IMR-90 (cell line): Measurements from ENCODE around the gene LHFPL6. TPM values are rescaled to one million over a fixed set of nuclear protein-coding genes. Genes with fewer than 3 reads are reported as not detected.

Source experiments
- ATAC-seq: fragments of 200-7000 bp; cut with Tn5 transposase; 2 replicates; pipeline ENCODE4 v1.9.1; 2020; ENCODE audit warnings: low read depth, mild to moderate bottlenecking, moderate library complexity
- BruUV-seq: library from RNA; stranded (reverse); fragments of 400-500 nt; replicated peaks from 2 replicates; lab custom pipeline; 2021; lab: Mats Ljungman, UMichigan
- CTCF ChIA-PET: fragments of 300-600 bp; formaldehyde crosslinking; extraction: SDS; loops from one replicate; lab custom pipeline; 2021; ENCODE audit warnings: antibody characterized with exemption; lab: Yijun Ruan, JAX
- POLR2A ChIA-PET: fragments of 300-600 bp; sonication (Branson Sonifier 250); formaldehyde crosslinking; loops from one replicate; lab custom pipeline; 2022; ENCODE audit warnings: antibody characterized with exemption; ENCODE audit not compliant: unreplicated experiment; lab: Charles Lee
- DNase-seq: peaks from one replicate; pipeline ENCODE4 v3.0.0; 2013
- H2AFZ ChIP-seq: replicated peaks from 2 replicates; pipeline ENCODE3; 2013; ENCODE audit warnings: low read length, mild to moderate bottlenecking; ENCODE audit not compliant: poor library complexity
- H2AK5ac ChIP-seq: 2 replicates; pipeline ENCODE4 v1.6.1; 2013; ENCODE audit warnings: low read depth, low read length, inconsistent platforms
- H2AK9ac ChIP-seq: replicated peaks from 2 replicates; pipeline ENCODE3; 2013; ENCODE audit warnings: mild to moderate bottlenecking, low read depth, low read length, moderate library complexity; ENCODE audit not compliant: poor library complexity
- H2BK120ac ChIP-seq: 2 replicates; pipeline ENCODE4 v1.6.1; 2013; ENCODE audit warnings: low read depth, low read length, inconsistent platforms
- H2BK15ac ChIP-seq: 3 replicates; pipeline ENCODE4 v1.6.1; 2013; ENCODE audit warnings: low read depth, low read length, inconsistent platforms
- H2BK20ac ChIP-seq: 2 replicates; pipeline ENCODE4 v1.6.1; 2013; ENCODE audit warnings: low read depth, mild to moderate bottlenecking, inconsistent platforms, low read length, moderate library complexity
- H2BK5ac ChIP-seq: 2 replicates; pipeline ENCODE4 v1.6.1; 2013; ENCODE audit warnings: mild to moderate bottlenecking, low read depth, low read length, inconsistent platforms; ENCODE audit not compliant: poor library complexity, severe bottlenecking
- H3K14ac ChIP-seq: replicated peaks from 2 replicates; pipeline ENCODE4 v1.6.1; 2013; ENCODE audit warnings: low read depth, low read length, inconsistent platforms
- H3K18ac ChIP-seq: 2 replicates; pipeline ENCODE4 v1.6.1; 2013; ENCODE audit warnings: low read depth, low read length, control low read depth
- H3K23ac ChIP-seq: 2 replicates; pipeline ENCODE4 v1.6.1; 2013; ENCODE audit warnings: low read depth, low read length, inconsistent platforms
- H3K27ac ChIP-seq: 2 replicates; pipeline ENCODE4 v1.5.1; 2013; ENCODE audit warnings: mild to moderate bottlenecking, control low read depth, low read length; ENCODE audit not compliant: insufficient read depth
- H3K27me3 ChIP-seq: 2 replicates; pipeline ENCODE4 v1.6.1; 2013; ENCODE audit warnings: low read length; ENCODE audit not compliant: control insufficient read depth, insufficient read depth
- H3K36me3 ChIP-seq: 2 replicates; pipeline ENCODE4 v1.6.1; 2013; ENCODE audit warnings: low read length, mixed read lengths; ENCODE audit not compliant: control insufficient read depth, insufficient read depth
- H3K4ac ChIP-seq: 2 replicates; pipeline ENCODE4 v1.6.1; 2013; ENCODE audit warnings: low read depth, low read length, inconsistent platforms
- H3K4me1 ChIP-seq: 2 replicates; pipeline ENCODE4 v1.6.1; 2013; ENCODE audit warnings: low read length, mixed read lengths; ENCODE audit not compliant: control insufficient read depth, insufficient read depth
- H3K4me2 ChIP-seq: 2 replicates; pipeline ENCODE4 v1.6.1; 2013; ENCODE audit warnings: low read depth, mild to moderate bottlenecking, control low read depth, low read length, moderate library complexity
- H3K4me3 ChIP-seq: 2 replicates; pipeline ENCODE4 v1.5.1; 2013; ENCODE audit warnings: low read depth, mild to moderate bottlenecking, control low read depth, low read length, moderate library complexity; ENCODE audit not compliant: insufficient read depth
- H3K56ac ChIP-seq: 2 replicates; pipeline ENCODE4 v1.6.1; 2013; ENCODE audit warnings: low read length, inconsistent platforms; ENCODE audit not compliant: insufficient read depth; ENCODE audit errors: extremely low read depth
- H3K79me1 ChIP-seq, 2 experiments: 2 replicates each; pipeline ENCODE4 v1.6.1; 2013; ENCODE audit warnings: low read length in 2 of 2, inconsistent platforms in 1 of 2, low read depth in 1 of 2
- H3K9ac ChIP-seq: 2 replicates; pipeline ENCODE4 v1.6.1; 2013; ENCODE audit warnings: low read depth, low read length, control low read depth
- H3K9me1 ChIP-seq: 2 replicates; pipeline ENCODE4 v1.6.1; 2013; ENCODE audit warnings: low read length, inconsistent platforms; ENCODE audit not compliant: insufficient read depth
- H3K9me3 ChIP-seq: 2 replicates; pipeline ENCODE4 v1.6.1; 2013; ENCODE audit warnings: low read length; ENCODE audit not compliant: control insufficient read depth, insufficient read depth
- H4K20me1 ChIP-seq: 2 replicates; pipeline ENCODE4 v1.6.1; 2013; ENCODE audit warnings: low read length, inconsistent platforms; ENCODE audit not compliant: insufficient read depth
- H4K5ac ChIP-seq: 2 replicates; pipeline ENCODE4 v1.6.1; 2013; ENCODE audit warnings: mild to moderate bottlenecking, low read depth, low read length, control low read depth
- H4K8ac ChIP-seq, 2 experiments: 2 replicates each; pipeline ENCODE4 v1.6.1; 2013; ENCODE audit warnings: low read depth in 2 of 2, low read length in 2 of 2, control low read depth in 1 of 2, inconsistent platforms in 1 of 2
- H4K91ac ChIP-seq: 2 replicates; pipeline ENCODE4 v1.6.1; 2013; ENCODE audit warnings: low read depth, low read length, inconsistent platforms; ENCODE audit not compliant: insufficient read depth
- BHLHE40 ChIP-seq: fragments of 150-350 bp; IDR thresholded peaks from 2 replicates; pipeline ENCODE4 v1.6.1; 2016; ENCODE audit warnings: mild to moderate bottlenecking, low read depth, low read length
- CEBPB ChIP-seq: IDR thresholded peaks from 2 replicates; pipeline ENCODE4 v1.6.1; 2012; ENCODE audit warnings: low read depth, low read length, improper control_type of control experiment
- CHD1 ChIP-seq: IDR thresholded peaks from 2 replicates; pipeline ENCODE4 v1.6.1; 2012; ENCODE audit warnings: low read depth, low read length, improper control_type of control experiment
- FOS ChIP-seq: fragments of 150-350 bp; IDR thresholded peaks from 2 replicates; pipeline ENCODE4 v1.6.1; 2016; ENCODE audit warnings: low read depth, low read length
- MAFK ChIP-seq: IDR thresholded peaks from 2 replicates; pipeline ENCODE4 v1.6.1; 2012; ENCODE audit warnings: low read depth, low read length, improper control_type of control experiment
- MAZ ChIP-seq: IDR thresholded peaks from 2 replicates; pipeline ENCODE4 v1.6.1; 2012; ENCODE audit warnings: low read depth, mild to moderate bottlenecking, low read length, improper control_type of control experiment, moderate library complexity, borderline replicate concordance
- MXI1 ChIP-seq: IDR thresholded peaks from 2 replicates; pipeline ENCODE4 v1.6.1; 2012; ENCODE audit warnings: low read depth, mild to moderate bottlenecking, low read length, moderate library complexity, borderline replicate concordance
- NFE2L2 ChIP-seq: fragments of 150-350 bp; IDR thresholded peaks from 2 replicates; pipeline ENCODE4 v1.6.1; 2016; ENCODE audit warnings: low read depth, mild to moderate bottlenecking, low read length
- POLR2A ChIP-seq: IDR thresholded peaks from 2 replicates; pipeline ENCODE4 v1.6.1; 2012; ENCODE audit warnings: mild to moderate bottlenecking, low read depth, low read length
- RAD21 ChIP-seq: IDR thresholded peaks from 2 replicates; pipeline ENCODE4 v1.6.1; 2012; ENCODE audit warnings: low read length, improper control_type of control experiment
- RCOR1 ChIP-seq: IDR thresholded peaks from 2 replicates; pipeline ENCODE4 v1.6.1; 2012; ENCODE audit warnings: mild to moderate bottlenecking, low read length, improper control_type of control experiment; ENCODE audit not compliant: insufficient replicate concordance
- RFX5 ChIP-seq: IDR thresholded peaks from 2 replicates; pipeline ENCODE4 v1.8.0; 2012; ENCODE audit warnings: low read depth, mild to moderate bottlenecking, low read length, moderate library complexity
- SMC3 ChIP-seq: fragments of 150-350 bp; IDR thresholded peaks from 2 replicates; pipeline ENCODE4 v1.6.1; 2016; ENCODE audit warnings: low read depth, mild to moderate bottlenecking, antibody characterized with exemption, low read length, moderate library complexity
- WGBS, 2 experiments: methylation state at CpG; one replicate each; pipeline versions ENCODE4 v1.1.5 to v1.1.7; 2013; ENCODE audit warnings: missing lambda C conversion rate in 2 of 2; ENCODE audit not compliant: insufficient read length in 1 of 2; ENCODE audit errors: extremely low coverage in 2 of 2; 5-methylcytosine and 5-hydroxymethylcytosine counted together
- dilution Hi-C: fragments of 300-500 bp; cut with HindIII; formaldehyde crosslinking; loops from one replicate; pipeline ENCODE4 v1.14.3; 2018; ENCODE audit warnings: low sequenced_read_pairs; ENCODE audit not compliant: unreplicated experiment
- in situ Hi-C: fragments of 300-500 bp; cut with MboI; formaldehyde crosslinking; loops from 3 replicates; pipeline ENCODE4 v1.14.3; 2019; ENCODE audit warnings: low sequenced_read_pairs, inconsistent platforms, mixed read lengths
- intact Hi-C: fragments of 100-400 bp; cut with micrococcal nuclease; formaldehyde crosslinking; loops from 2 replicates; pipeline ENCODE4 v1.10.0; 2022
- polyA plus RNA-seq, 3 experiments: library from polyadenylated mRNA; depleted of rRNA; stranded (reverse); fragments of >200 nt; gene quantifications; 2 replicates each; pipeline ENCODE4 v1.2.3, GENCODE V29; 2012; ENCODE audit warnings: low replicate concordance in 1 of 3
- total RNA-seq: library from RNA; depleted of rRNA; stranded (reverse); fragments of >200 nt; gene quantifications from 2 replicates; pipeline ENCODE4 v1.2.3, GENCODE V29; 2012
- TF ChIP-seq, protein P1 (sequence below): fragments of 150-350 bp; IDR thresholded peaks from 2 replicates; pipeline ENCODE4 v1.6.1; 2017; ENCODE audit warnings: mild to moderate bottlenecking, antibody characterized with exemption, low read length, low read depth
- TF ChIP-seq, protein P2 (sequence below): fragments of 150-350 bp; IDR thresholded peaks from 2 replicates; pipeline ENCODE4 v1.6.1; 2016; ENCODE audit warnings: low read depth, mild to moderate bottlenecking, low read length, moderate library complexity, borderline replicate concordance
- TF ChIP-seq, protein P3 (sequence below): conservative IDR thresholded peaks from 2 replicates; pipeline ENCODE4 v1.5.1; 2012; ENCODE audit warnings: mild to moderate bottlenecking, low read depth, low read length, improper control_type of control experiment

The LHFPL6 gene
- total and polyA plus RNA-seq, 2 of the 4 experiments (the other 2 are of a cell fraction): 24.7 to 36.1 TPM

DNA sequence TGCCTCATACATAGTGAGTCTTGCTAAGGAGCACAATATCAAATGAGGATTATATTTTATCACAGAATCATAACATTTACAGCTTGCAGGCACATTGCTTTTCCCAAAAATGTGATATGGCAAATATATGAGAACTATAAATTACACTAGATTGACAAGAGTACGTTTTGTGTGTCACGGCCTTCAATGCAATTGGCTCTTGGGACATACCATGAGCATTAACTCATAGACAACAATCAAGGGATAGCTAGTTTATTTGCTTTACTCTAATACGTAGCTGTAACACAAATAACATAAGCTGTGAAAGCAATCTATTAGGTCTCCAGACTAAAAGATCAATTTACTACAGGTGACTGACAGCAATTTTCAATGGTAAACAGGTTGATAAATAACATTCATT, 17.8 kb downstream of the LHFPL6 start:
- H2BK20ac ChIP-seq: no peak overlapping the region
- no peak overlapping the region for H3K23ac ChIP-seq
- POLR2A ChIA-PET: no interaction called here
- dilution Hi-C loops (no loop called here), intact Hi-C loops (no loop called here), in situ Hi-C loops (no loop called here)
- H3K56ac ChIP-seq: no peak overlapping the region
- no TSS peak for BruUV-seq
- CTCF ChIA-PET: no interaction called here
- H4K20me1 ChIP-seq: no peaks in the 10 kb centered on the region
- no peak overlapping the region for H2BK120ac ChIP-seq
- no peak overlapping the region for H3K9ac ChIP-seq
- H2AK9ac ChIP-seq: no peak overlapping the region
- H3K14ac ChIP-seq: no peak overlapping the region
- H4K8ac ChIP-seq: no peak overlapping the region
- no peak overlapping the region for H3K18ac ChIP-seq
- TF ChIP-seq SMC3: no peak
- TF ChIP-seq, protein P1, sequence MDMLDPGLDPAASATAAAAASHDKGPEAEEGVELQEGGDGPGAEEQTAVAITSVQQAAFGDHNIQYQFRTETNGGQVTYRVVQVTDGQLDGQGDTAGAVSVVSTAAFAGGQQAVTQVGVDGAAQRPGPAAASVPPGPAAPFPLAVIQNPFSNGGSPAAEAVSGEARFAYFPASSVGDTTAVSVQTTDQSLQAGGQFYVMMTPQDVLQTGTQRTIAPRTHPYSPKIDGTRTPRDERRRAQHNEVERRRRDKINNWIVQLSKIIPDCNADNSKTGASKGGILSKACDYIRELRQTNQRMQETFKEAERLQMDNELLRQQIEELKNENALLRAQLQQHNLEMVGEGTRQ: no peak
- no peak for TF ChIP-seq MAZ
- no peak for TF ChIP-seq NFE2L2
- TF ChIP-seq, protein P2, sequence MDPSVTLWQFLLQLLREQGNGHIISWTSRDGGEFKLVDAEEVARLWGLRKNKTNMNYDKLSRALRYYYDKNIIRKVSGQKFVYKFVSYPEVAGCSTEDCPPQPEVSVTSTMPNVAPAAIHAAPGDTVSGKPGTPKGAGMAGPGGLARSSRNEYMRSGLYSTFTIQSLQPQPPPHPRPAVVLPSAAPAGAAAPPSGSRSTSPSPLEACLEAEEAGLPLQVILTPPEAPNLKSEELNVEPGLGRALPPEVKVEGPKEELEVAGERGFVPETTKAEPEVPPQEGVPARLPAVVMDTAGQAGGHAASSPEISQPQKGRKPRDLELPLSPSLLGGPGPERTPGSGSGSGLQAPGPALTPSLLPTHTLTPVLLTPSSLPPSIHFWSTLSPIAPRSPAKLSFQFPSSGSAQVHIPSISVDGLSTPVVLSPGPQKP: no peak
- TF ChIP-seq MAFK: no peak
- TF ChIP-seq BHLHE40: no peak
- no peak for TF ChIP-seq FOS
- TF ChIP-seq RFX5: no peak
- no peak for TF ChIP-seq CEBPB
- TF ChIP-seq MXI1: no peak
- TF ChIP-seq CHD1: no peak
- TF ChIP-seq RCOR1: no peak
- no peak for TF ChIP-seq RAD21
- TF ChIP-seq POLR2A: no peak
- TF ChIP-seq, protein P3, sequence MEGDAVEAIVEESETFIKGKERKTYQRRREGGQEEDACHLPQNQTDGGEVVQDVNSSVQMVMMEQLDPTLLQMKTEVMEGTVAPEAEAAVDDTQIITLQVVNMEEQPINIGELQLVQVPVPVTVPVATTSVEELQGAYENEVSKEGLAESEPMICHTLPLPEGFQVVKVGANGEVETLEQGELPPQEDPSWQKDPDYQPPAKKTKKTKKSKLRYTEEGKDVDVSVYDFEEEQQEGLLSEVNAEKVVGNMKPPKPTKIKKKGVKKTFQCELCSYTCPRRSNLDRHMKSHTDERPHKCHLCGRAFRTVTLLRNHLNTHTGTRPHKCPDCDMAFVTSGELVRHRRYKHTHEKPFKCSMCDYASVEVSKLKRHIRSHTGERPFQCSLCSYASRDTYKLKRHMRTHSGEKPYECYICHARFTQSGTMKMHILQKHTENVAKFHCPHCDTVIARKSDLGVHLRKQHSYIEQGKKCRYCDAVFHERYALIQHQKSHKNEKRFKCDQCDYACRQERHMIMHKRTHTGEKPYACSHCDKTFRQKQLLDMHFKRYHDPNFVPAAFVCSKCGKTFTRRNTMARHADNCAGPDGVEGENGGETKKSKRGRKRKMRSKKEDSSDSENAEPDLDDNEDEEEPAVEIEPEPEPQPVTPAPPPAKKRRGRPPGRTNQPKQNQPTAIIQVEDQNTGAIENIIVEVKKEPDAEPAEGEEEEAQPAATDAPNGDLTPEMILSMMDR: no peak
- H4K91ac ChIP-seq: no peak overlapping the region
- no peak overlapping the region for H2BK15ac ChIP-seq
- WGBS, 2 experiments: no CpG with 5 or more reads among the region's 3 CpGs
- peaks cover 2% of the 10 kb centered on the region; the same call in 1 of the 2 replicates for H3K36me3 ChIP-seq
- no peak overlapping the region for H2AK5ac ChIP-seq
- H3K27me3 ChIP-seq: no peaks in the 10 kb centered on the region
- peaks cover 19 to 46% of the 10 kb centered on the region in 2 experiments for H3K79me1 ChIP-seq
- no peak overlapping the region for H2AFZ ChIP-seq
- H3K9me3 ChIP-seq: no peaks in the 10 kb centered on the region
- H3K4ac ChIP-seq: no peak overlapping the region
- H3K4me2 ChIP-seq: no peak overlapping the region
- no peak overlapping the region for H4K5ac ChIP-seq
- ATAC-seq (no peak), DNase-seq (no peak)
- H3K4me3 ChIP-seq: no peak overlapping the region
- no peak overlapping the region for H3K27ac ChIP-seq
- peaks cover 13% of the 10 kb centered on the region for H3K9me1 ChIP-seq
- H3K4me1 ChIP-seq: peaks cover 6% of the 10 kb centered on the region
- H2BK5ac ChIP-seq: no peak overlapping the region
